ENCODE measurements around the gene CLBA1.

CLBA1 gene

DNA sequence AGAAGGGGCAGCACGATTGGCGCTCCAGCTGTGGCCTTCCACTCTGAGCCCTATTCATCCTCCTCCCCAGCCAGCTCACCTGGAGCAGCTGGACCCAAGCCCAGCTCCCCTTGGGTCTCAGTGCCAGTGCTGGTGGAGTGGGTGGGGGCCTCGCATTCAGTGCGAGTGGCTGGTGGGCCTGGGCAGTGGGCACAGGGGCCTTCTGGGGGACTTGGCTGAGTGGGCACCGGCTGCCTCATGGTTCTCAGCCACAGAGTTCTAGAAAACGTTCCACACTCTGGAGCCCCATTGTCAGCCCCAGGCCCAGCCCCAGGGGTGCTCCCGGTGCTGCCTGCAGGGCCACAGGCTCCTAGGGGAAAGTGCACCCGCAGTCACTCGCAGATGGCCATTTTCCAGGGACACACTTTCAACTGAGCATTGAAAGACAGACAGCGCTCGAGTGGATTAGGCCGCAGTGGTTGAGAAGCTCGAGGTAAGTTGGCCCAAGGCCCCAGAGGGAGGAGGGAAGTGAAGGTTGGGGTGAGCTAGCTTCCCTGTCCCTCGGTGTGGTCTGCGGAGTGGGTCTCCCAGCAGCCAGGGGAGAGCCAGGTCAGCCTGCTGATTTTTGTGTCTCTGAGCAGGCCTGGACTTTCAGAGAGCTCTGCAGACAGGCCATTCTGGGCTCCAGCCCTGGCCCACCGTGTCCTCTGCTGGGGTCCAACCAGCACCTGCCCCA lies 3.8 kb downstream of the CLBA1 start:
- TF ChIP-seq SPI1 (IDR thresholded peaks at IDR 0.05; ENCODE audit: borderline replicate concordance, low read depth), result no peak
- TF ChIP-seq, protein P1, sequence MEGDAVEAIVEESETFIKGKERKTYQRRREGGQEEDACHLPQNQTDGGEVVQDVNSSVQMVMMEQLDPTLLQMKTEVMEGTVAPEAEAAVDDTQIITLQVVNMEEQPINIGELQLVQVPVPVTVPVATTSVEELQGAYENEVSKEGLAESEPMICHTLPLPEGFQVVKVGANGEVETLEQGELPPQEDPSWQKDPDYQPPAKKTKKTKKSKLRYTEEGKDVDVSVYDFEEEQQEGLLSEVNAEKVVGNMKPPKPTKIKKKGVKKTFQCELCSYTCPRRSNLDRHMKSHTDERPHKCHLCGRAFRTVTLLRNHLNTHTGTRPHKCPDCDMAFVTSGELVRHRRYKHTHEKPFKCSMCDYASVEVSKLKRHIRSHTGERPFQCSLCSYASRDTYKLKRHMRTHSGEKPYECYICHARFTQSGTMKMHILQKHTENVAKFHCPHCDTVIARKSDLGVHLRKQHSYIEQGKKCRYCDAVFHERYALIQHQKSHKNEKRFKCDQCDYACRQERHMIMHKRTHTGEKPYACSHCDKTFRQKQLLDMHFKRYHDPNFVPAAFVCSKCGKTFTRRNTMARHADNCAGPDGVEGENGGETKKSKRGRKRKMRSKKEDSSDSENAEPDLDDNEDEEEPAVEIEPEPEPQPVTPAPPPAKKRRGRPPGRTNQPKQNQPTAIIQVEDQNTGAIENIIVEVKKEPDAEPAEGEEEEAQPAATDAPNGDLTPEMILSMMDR (IDR thresholded peaks at IDR 0.05; ENCODE audit: insufficient read depth, low read length), result no peak
- DNase-seq (ENCODE audit: low read depth in 1 of 2, low spot score in 1 of 2), result no peak
- no peaks in the 10 kb centered on the region for H3K27me3 ChIP-seq (ENCODE audit: insufficient read depth, poor library complexity, severe bottlenecking)
- no peak overlapping the region for H3K4me3 ChIP-seq (replicated peaks; ENCODE audit: insufficient read depth, low read length)
- H3K27ac ChIP-seq (replicated peaks), result no peak overlapping the region

DNA sequence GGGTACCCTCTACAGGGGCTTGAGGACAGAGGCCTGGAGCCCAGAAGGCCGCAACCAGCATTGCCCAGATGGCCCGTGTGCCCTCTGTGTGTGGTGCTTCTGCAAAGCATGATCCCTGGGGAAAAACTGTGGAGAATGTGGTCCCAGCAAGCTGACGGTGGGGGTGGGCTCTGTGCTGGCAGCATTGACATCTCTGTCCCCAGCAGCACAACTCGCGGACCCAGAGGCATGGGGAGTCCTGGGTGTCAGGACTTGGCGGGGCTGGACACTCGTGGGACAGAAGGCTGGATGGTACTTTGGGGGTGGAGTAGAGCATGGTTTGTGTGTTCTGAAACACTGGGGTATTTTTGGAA lies 4.3 kb downstream of the CLBA1 start:
- no peak overlapping the region for H3K4me3 ChIP-seq (replicated peaks; ENCODE audit: insufficient read depth, low read length)
- H3K27me3 ChIP-seq (ENCODE audit: insufficient read depth, poor library complexity, severe bottlenecking), result no peaks in the 10 kb centered on the region
- no peak overlapping the region for H3K27ac ChIP-seq (replicated peaks)
- TF ChIP-seq GABPA (IDR thresholded peaks at IDR 0.05; ENCODE audit: low read depth) (no peak), SPI1 (IDR thresholded peaks at IDR 0.05; ENCODE audit: borderline replicate concordance, low read depth) (no peak), POLR2AphosphoS5 (IDR thresholded peaks at IDR 0.05; ENCODE audit: low read depth) (no peak)
- TF ChIP-seq, protein P2, sequence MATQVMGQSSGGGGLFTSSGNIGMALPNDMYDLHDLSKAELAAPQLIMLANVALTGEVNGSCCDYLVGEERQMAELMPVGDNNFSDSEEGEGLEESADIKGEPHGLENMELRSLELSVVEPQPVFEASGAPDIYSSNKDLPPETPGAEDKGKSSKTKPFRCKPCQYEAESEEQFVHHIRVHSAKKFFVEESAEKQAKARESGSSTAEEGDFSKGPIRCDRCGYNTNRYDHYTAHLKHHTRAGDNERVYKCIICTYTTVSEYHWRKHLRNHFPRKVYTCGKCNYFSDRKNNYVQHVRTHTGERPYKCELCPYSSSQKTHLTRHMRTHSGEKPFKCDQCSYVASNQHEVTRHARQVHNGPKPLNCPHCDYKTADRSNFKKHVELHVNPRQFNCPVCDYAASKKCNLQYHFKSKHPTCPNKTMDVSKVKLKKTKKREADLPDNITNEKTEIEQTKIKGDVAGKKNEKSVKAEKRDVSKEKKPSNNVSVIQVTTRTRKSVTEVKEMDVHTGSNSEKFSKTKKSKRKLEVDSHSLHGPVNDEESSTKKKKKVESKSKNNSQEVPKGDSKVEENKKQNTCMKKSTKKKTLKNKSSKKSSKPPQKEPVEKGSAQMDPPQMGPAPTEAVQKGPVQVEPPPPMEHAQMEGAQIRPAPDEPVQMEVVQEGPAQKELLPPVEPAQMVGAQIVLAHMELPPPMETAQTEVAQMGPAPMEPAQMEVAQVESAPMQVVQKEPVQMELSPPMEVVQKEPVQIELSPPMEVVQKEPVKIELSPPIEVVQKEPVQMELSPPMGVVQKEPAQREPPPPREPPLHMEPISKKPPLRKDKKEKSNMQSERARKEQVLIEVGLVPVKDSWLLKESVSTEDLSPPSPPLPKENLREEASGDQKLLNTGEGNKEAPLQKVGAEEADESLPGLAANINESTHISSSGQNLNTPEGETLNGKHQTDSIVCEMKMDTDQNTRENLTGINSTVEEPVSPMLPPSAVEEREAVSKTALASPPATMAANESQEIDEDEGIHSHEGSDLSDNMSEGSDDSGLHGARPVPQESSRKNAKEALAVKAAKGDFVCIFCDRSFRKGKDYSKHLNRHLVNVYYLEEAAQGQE (IDR thresholded peaks at IDR 0.05; ENCODE audit: insufficient replicate concordance, low read depth), result no peak
- TF ChIP-seq, protein P1 (IDR thresholded peaks at IDR 0.05; ENCODE audit: insufficient read depth, low read length), result no peak
- DNase-seq (ENCODE audit: low read depth in 1 of 2, low spot score in 1 of 2), result no peak

DNA sequence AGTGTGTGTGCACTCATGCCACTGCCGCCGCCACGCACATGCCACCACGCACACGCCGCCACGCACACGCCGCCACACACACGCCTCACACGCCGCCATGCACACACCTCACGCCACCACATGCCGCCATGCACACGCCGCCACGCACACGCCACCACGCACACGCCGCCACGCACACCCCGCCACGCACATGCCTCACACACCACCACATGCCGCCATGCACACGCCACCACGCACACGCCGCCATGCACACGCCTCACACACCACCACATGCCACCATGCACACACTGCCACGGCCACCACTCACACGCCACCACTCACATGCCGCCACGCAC lies 6.3 kb downstream of the CLBA1 start:
- Histone ChIP-seq H3K4me3 (replicated peaks; ENCODE audit: insufficient read depth, low read length) (no peak overlapping the region), H3K27ac (replicated peaks) (no peak overlapping the region), H3K27me3 (ENCODE audit: insufficient read depth, poor library complexity, severe bottlenecking) (no peaks in the 10 kb centered on the region)
- TF ChIP-seq SPI1 (IDR thresholded peaks at IDR 0.05; ENCODE audit: borderline replicate concordance, low read depth), result no peak
- TF ChIP-seq, protein P2 (IDR thresholded peaks at IDR 0.05; ENCODE audit: insufficient replicate concordance, low read depth), result no peak
- no peak for TF ChIP-seq GABPA (IDR thresholded peaks at IDR 0.05; ENCODE audit: low read depth)
- TF ChIP-seq, protein P1 (IDR thresholded peaks at IDR 0.05; ENCODE audit: insufficient read depth, low read length), result no peak
- no peak; the same call in 1 of the 2 replicates for TF ChIP-seq POLR2AphosphoS5 (IDR thresholded peaks at IDR 0.05; ENCODE audit: low read depth)
- no peak for DNase-seq (ENCODE audit: low read depth in 1 of 2, low spot score in 1 of 2)

DNA sequence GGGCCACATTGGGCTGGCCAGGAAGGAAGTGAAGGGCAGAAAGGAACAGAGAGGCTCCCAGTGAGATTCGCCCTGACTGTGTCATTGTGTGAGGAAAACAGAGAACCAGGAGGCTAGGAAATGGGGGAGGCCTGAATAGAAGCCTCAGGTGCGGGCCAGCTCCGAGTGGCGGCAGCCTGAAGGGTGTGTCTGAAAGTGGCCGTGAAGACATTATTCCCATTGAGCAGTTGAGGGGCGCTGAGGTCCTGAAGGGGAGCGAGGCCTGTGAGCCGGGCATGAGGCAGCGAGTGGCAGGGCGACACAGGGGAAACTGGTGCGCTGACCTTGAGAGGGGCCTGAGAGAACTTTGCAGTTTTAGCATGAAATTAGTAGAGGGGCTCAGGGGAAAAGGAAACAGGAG lies 6.9 kb downstream of the CLBA1 start:
- H3K27me3 ChIP-seq (ENCODE audit: insufficient read depth, poor library complexity, severe bottlenecking), result no peaks in the 10 kb centered on the region
- no peak overlapping the region for H3K27ac ChIP-seq (replicated peaks)
- TF ChIP-seq, protein P2 (IDR thresholded peaks at IDR 0.05; ENCODE audit: insufficient replicate concordance, low read depth), result no peak
- TF ChIP-seq SPI1 (IDR thresholded peaks at IDR 0.05; ENCODE audit: borderline replicate concordance, low read depth) (no peak), POLR2AphosphoS5 (IDR thresholded peaks at IDR 0.05; ENCODE audit: low read depth) (no peak), GABPA (IDR thresholded peaks at IDR 0.05; ENCODE audit: low read depth) (no peak)
- TF ChIP-seq, protein P1 (IDR thresholded peaks at IDR 0.05; ENCODE audit: insufficient read depth, low read length), result no peak
- DNase-seq (ENCODE audit: low read depth in 1 of 2, low spot score in 1 of 2), result no peak
- H3K4me3 ChIP-seq (replicated peaks; ENCODE audit: insufficient read depth, low read length), result no peak overlapping the region

Measured in HL-60 (cell line).